Heart right ventricle (tissue), 16 donors: ENCODE results near the gene EEF1AKMT4. TPM values are rescaled to one million over a fixed set of nuclear protein-coding genes. Genes with fewer than 3 reads are reported as not detected.
A peak's percentile ranks its signal among the peaks of the same experiment; 100 is the strongest.

Experiments used
- ATAC-seq, 8 donors: fragments of 200-7000 bp; cut with Tn5 transposase; one replicate each; pipeline ENCODE4 v1.9.1; 2020; ENCODE audit warnings: mild to moderate bottlenecking in 8 of 8, moderate library complexity in 8 of 8, moderate number of reproducible peaks in 1 of 8
- DNase-seq, 2 donors: peaks; one replicate each; pipeline ENCODE4 v3.0.0-alpha.2; 2020
- H3K27ac ChIP-seq, 10 donors: fragments of 200-600 bp; sonication (generic) in 2 of 10; one replicate each; pipeline versions ENCODE4 v1.5.0 to v1.8.0; 2020 to 2022; ENCODE audit warnings: mild to moderate bottlenecking in 3 of 10
- H3K27me3 ChIP-seq, 7 donors: fragments of 200-600 bp; one replicate each; pipeline ENCODE4 v1.8.0; 2021 to 2022; ENCODE audit warnings: mild to moderate bottlenecking in 2 of 7
- H3K36me3 ChIP-seq, 9 donors: fragments of 200-600 bp; sonication (generic) in 1 of 9; one replicate each; pipeline versions ENCODE4 v1.5.0 to v1.8.0; 2020 to 2022; ENCODE audit warnings: mild to moderate bottlenecking in 2 of 9
- H3K4me1 ChIP-seq, 9 donors: fragments of 200-600 bp; sonication (generic) in 1 of 9; one replicate each; pipeline versions ENCODE4 v1.5.0 to v1.8.0; 2020 to 2022; ENCODE audit warnings: mild to moderate bottlenecking in 4 of 9
- H3K4me3 ChIP-seq, 10 donors: fragments of 200-600 bp; sonication (generic) in 2 of 10; one replicate each; pipeline versions ENCODE4 v1.5.0 to v1.8.0; 2020 to 2022; ENCODE audit warnings: mild to moderate bottlenecking in 7 of 10, moderate library complexity in 2 of 10
- H3K9me3 ChIP-seq, 11 donors: fragments of 200-600 bp in 10 of 11; sonication (generic) in 2 of 11; one replicate each; pipeline versions ENCODE4 v1.5.0 to v1.8.0; 2013 to 2022; ENCODE audit warnings: mild to moderate bottlenecking in 2 of 11, control low read depth in 1 of 11, moderate library complexity in 1 of 11
- CTCF ChIP-seq, 9 donors: fragments of 200-600 bp; sonication (generic) in 2 of 9; IDR thresholded peaks; one replicate each; pipeline versions ENCODE4 v1.5.0 to v1.8.0; 2021 to 2022; ENCODE audit warnings: antibody characterized with exemption in 9 of 9, mild to moderate bottlenecking in 5 of 9, moderate library complexity in 1 of 9
- WGBS, 2 donors: extraction: QIAGEN DNeasy Blood & Tissue Kit; methylation state at CpG; one replicate each; pipeline ENCODE4 v1.1.7; 2013; ENCODE audit warnings: inconsistent platforms in 1 of 2; 5-methylcytosine and 5-hydroxymethylcytosine counted together
- intact Hi-C, 10 donors: fragments of 100-400 bp; cut with DNase I; formaldehyde crosslinking; loops; one replicate each; pipeline versions ENCODE4 v1.11.1 to v1.14.2; 2022
- polyA plus RNA-seq, 2 donors: library from polyadenylated mRNA; stranded (reverse); fragments of 200-250 nt; gene quantifications; one replicate each; pipeline ENCODE4 v1.2.3, GENCODE V29; 2013
- total RNA-seq, 10 donors: library from RNA; stranded (reverse); fragmentation: NEBNext Ultra II Directional in 3 of 10; extraction: Animal tissue kit (Norgen Biotek cat#: 25700) in 3 of 10; gene quantifications; one replicate each; pipeline versions ENCODE4 v1.2.1 to v1.2.4, GENCODE V29; 2021 to 2023
- donor health status: Arrhythmogenic right ventricular cardiomyopathy.
- donor health status: ischemic (EF 13 %, LVEDD 7.1; RV severe dilation, severe dysfunction).
- donor health status: healthy with polysubstance abuse.
- donor health status: DM: no; HTN: yes; CAD: no.
- donor health status: DM: no; HTN: no; CAD: no.
- donor health status: ischemic (EF 25% LVEDD 6.9; RV normal size, moderate dysfunction).
- donor health status: ischemic (EF 25% LVEDD 5.7; RV mildly dilated, moderate dysfunction).
- donor health status: healthy.
- donor health status: DM: yes; HTN: yes; CAD: no.
- donor health status: Ischemic cardiomyopathy.
- donor health status: ischemic (EF 35%, LVEDD 5.7; RV mildly dilated, moderate dysfunction).
- donor health status: nonischemic (EF 11% LVEDD 7.7; RV severe dilation, severe dysfunction).
- donor health status: DM: yes; HTN: yes; CAD: no.
- donor health status: PGD.
- donor health status: ischemic (EF 29% LVEDD 5.4; RV normal size, mild dysfunction).
- donor health status: nonischemic (EF 23%, LVEDD 6.1; RV moderate dilation, normal function).

Gene EEF1AKMT4
- total and polyA plus RNA-seq, 12 donors: 0.49 to 19.4 (median 1.1) TPM

GRCh38 chr3:184239221-184239620 is 10.3 kb upstream of the EEF1AKMT4 start:
- H3K4me1 ChIP-seq: peaks cover 0 to 8% (median 7%) of the 10 kb centered on the region in 9 donors
- peaks cover 0 to 25% (median 13%) of the 10 kb centered on the region in 9 donors for H3K36me3 ChIP-seq
- H3K27me3 ChIP-seq: peaks cover 0 to 8% (median 3%) of the 10 kb centered on the region in 7 donors
- ATAC-seq (no peak), DNase-seq (no peak)
- no peaks in the 10 kb centered on the region for H3K9me3 ChIP-seq
- no peak overlapping the region for H3K27ac ChIP-seq
- no peak for TF ChIP-seq CTCF (IDR thresholded peaks at IDR 0.05)
- WGBS, 2 donors: 91% methylated on average over 8 of the region's 8 CpGs
- intact Hi-C loops: no loop called here
- no peak overlapping the region for H3K4me3 ChIP-seq

DNA sequence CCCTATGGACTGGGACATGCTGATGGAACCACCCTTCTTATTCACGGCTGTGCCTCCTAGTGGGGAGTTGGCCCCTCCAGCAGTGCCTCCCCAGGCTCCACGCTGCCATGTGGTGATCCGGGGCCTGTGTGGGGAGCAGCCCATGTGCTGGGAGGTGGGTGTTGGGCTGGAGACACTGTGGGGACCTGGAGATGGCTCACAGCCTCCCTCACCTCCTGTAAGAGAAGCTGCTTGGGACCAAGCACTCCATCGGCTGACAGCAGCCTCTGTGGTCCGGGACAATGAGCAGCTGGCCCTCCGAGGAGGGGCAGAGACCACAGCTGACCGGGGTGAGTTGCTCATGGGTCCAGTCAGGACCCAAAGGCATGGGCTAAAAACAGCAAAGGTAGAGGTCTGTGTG is 9.8 kb upstream of the EEF1AKMT4 start:
- Histone ChIP-seq H3K4me1 (peaks cover 0 to 8% (median 7%) of the 10 kb centered on the region in 9 donors), H3K27me3 (peaks cover 0 to 8% (median 3%) of the 10 kb centered on the region in 7 donors), H3K4me3 (no peak overlapping the region), H3K27ac (no peak overlapping the region), H3K9me3 (no peaks in the 10 kb centered on the region), H3K36me3 (peaks cover 0 to 30% (median 17%) of the 10 kb centered on the region in 9 donors)
- WGBS, 2 donors: 77% methylated on average over 7 of the region's 7 CpGs
- intact Hi-C loops: loop anchor here (10.0 kb wide), 4 partner anchors 55 to 345 kb away; partner anchors contain the start of genes ABCF3 (in 2 of the 10) and ABCC5 (in 1 of the 10)
- DNase-seq (no peak), ATAC-seq (no peak)
- TF ChIP-seq CTCF (IDR thresholded peaks at IDR 0.05): no peak

DNA sequence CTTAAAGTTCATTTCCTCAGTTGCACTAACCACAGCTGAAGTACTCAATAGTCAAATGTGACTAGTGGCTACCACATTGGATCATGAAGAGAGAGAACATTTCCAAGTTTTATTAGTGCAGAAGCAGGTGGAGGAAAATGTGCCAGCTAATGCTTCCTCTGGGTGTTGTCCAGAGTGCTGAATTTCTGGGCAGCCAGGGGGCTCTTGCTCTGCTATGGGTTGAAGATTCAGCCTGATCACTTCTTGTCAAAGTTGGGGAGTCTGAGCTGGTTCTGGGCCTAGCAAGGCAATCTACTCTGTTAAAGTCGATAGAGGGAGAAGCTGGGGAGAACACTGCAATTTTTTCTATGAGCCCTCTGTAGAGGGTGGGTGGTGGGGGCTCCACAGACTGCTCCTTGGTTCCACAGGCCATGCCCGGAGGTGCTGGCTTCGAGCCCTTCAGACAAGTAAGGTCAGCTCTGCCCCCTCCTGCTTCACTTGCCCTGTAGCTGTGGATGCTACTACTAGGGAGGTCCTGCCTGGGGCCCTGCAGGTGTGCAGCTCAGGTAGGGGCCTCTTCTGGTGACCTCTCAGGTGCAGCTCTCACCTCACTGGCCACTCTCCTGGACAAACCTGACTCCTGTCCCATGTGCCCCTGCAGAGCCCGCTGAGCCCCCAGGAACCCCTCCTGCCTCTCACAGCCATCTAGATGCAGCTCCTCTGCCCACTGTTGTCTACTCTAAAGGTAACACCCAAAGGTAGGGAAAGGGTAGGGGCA is 8.9 kb upstream of the EEF1AKMT4 start:
- ATAC-seq: no peak
- DNase-seq: no peak
- intact Hi-C loops: loop anchor here (10.0 kb wide), 4 partner anchors 56 to 346 kb away; partner anchors contain the start of genes ABCF3 (in 2 of the 10) and ABCC5 (in 1 of the 10)
- H3K27me3 ChIP-seq: peaks cover 0 to 8% (median 3%) of the 10 kb centered on the region in 7 donors
- no peak for TF ChIP-seq CTCF (IDR thresholded peaks at IDR 0.05)
- H3K36me3 ChIP-seq: peaks cover 0 to 38% (median 23%) of the 10 kb centered on the region in 9 donors
- peaks cover 0 to 8% (median 7%) of the 10 kb centered on the region in 9 donors for H3K4me1 ChIP-seq
- H3K9me3 ChIP-seq: no peaks in the 10 kb centered on the region
- no peak overlapping the region for H3K4me3 ChIP-seq
- WGBS, 2 donors: 68% methylated on average over 4 of the region's 4 CpGs
- H3K27ac ChIP-seq: no peak overlapping the region

GRCh38 chr3:184241141-184241446 is 8.4 kb upstream of the EEF1AKMT4 start:
- Histone ChIP-seq H3K4me3 (no peak overlapping the region), H3K9me3 (no peaks in the 10 kb centered on the region), H3K4me1 (peaks cover 0 to 8% (median 7%) of the 10 kb centered on the region in 9 donors), H3K27ac (no peak overlapping the region), H3K36me3 (peaks cover 0 to 43% (median 26%) of the 10 kb centered on the region in 9 donors), H3K27me3 (peaks cover 0 to 8% (median 3%) of the 10 kb centered on the region in 7 donors)
- ATAC-seq: peak in 2 of 8 donors; percentile 8 to 31
- TF ChIP-seq CTCF (IDR thresholded peaks at IDR 0.05): no peak
- intact Hi-C loops: loop anchor here (10.0 kb wide), 4 partner anchors 56 to 346 kb away; partner anchors contain the start of genes ABCF3 (in 2 of the 10) and ABCC5 (in 1 of the 10)
- WGBS, 2 donors: 30 to 32% methylated on average over 17 of the region's 17 CpGs
- DNase-seq: no peak
